ENCODE results near the gene CD79A. TPM values are rescaled to one million over a fixed set of nuclear protein-coding genes. Genes with fewer than 3 reads are reported as not detected.

The CD79A gene
- polyA plus RNA-seq, 1 donor, result 0.75 TPM

- no peaks in the 10 kb centered on the region for H3K9me3 ChIP-seq (ENCODE audit: control insufficient read depth, low read depth, low read length)
- H3K4me1 ChIP-seq (ENCODE audit: control insufficient read depth, insufficient read depth, low read length), result peaks cover 24% of the 10 kb centered on the region
- peaks cover 23% of the 10 kb centered on the region for H3K27me3 ChIP-seq (ENCODE audit: control insufficient read depth, insufficient read depth, low read length)
- peaks cover 53% of the 10 kb centered on the region for H3K36me3 ChIP-seq (ENCODE audit: control insufficient read depth, insufficient read depth, low read length)
- WGBS (ENCODE audit: insufficient coverage, low lambda C conversion rate), result 30% methylated on average over 1 of the region's 21 CpGs
- no peak overlapping the region for H3K4me3 ChIP-seq (ENCODE audit: low read length)
- no peak overlapping the region for H3K27ac ChIP-seq (ENCODE audit: low read length)
- DNase-seq, result no peak
Observed at GRCh38 chr19:41906916-41907680, 30.0 kb downstream of the CD79A start.

GRCh38 chr19:41907994-41908615 is 31.0 kb downstream of the CD79A start:
- Histone ChIP-seq H3K4me3 (ENCODE audit: low read length) (no peak overlapping the region), H3K27ac (ENCODE audit: low read length) (no peak overlapping the region), H3K36me3 (ENCODE audit: control insufficient read depth, insufficient read depth, low read length) (peaks cover 43% of the 10 kb centered on the region), H3K4me1 (ENCODE audit: control insufficient read depth, insufficient read depth, low read length) (peaks cover 24% of the 10 kb centered on the region), H3K27me3 (ENCODE audit: control insufficient read depth, insufficient read depth, low read length) (peaks cover 33% of the 10 kb centered on the region), H3K9me3 (ENCODE audit: control insufficient read depth, low read depth, low read length) (no peaks in the 10 kb centered on the region)
- WGBS (ENCODE audit: insufficient coverage, low lambda C conversion rate), result no CpG with 5 or more reads among the region's 25 CpGs
- DNase-seq, result no peak

- Histone ChIP-seq H3K4me1 (ENCODE audit: control insufficient read depth, insufficient read depth, low read length) (peaks cover 19% of the 10 kb centered on the region), H3K27ac (ENCODE audit: low read length) (no peak overlapping the region), H3K27me3 (ENCODE audit: control insufficient read depth, insufficient read depth, low read length) (peaks cover 41% of the 10 kb centered on the region), H3K4me3 (ENCODE audit: low read length) (no peak overlapping the region), H3K9me3 (ENCODE audit: control insufficient read depth, low read depth, low read length) (no peaks in the 10 kb centered on the region), H3K36me3 (ENCODE audit: control insufficient read depth, insufficient read depth, low read length) (peaks cover 35% of the 10 kb centered on the region)
- no peak for DNase-seq
- WGBS (ENCODE audit: insufficient coverage, low lambda C conversion rate), result no CpG with 5 or more reads among the region's 11 CpGs
Observed at GRCh38 chr19:41908724-41909464, 31.8 kb downstream of the CD79A start.

GRCh38 chr19:41909706-41910105 is 32.6 kb downstream of the CD79A start:
- no peak overlapping the region for H3K27ac ChIP-seq (ENCODE audit: low read length)
- no peaks in the 10 kb centered on the region for H3K9me3 ChIP-seq (ENCODE audit: control insufficient read depth, low read depth, low read length)
- H3K4me3 ChIP-seq (ENCODE audit: low read length), result no peak overlapping the region
- no peak for DNase-seq
- WGBS (ENCODE audit: insufficient coverage, low lambda C conversion rate), result no CpG with 5 or more reads among the region's 13 CpGs
- peaks cover 49% of the 10 kb centered on the region for H3K27me3 ChIP-seq (ENCODE audit: control insufficient read depth, insufficient read depth, low read length)
- H3K4me1 ChIP-seq (ENCODE audit: control insufficient read depth, insufficient read depth, low read length), result peaks cover 13% of the 10 kb centered on the region
- H3K36me3 ChIP-seq (ENCODE audit: control insufficient read depth, insufficient read depth, low read length), result peaks cover 30% of the 10 kb centered on the region

GRCh38 chr19:41910240-41910991 is 33.3 kb downstream of the CD79A start:
- Histone ChIP-seq H3K36me3 (ENCODE audit: control insufficient read depth, insufficient read depth, low read length) (peaks cover 23% of the 10 kb centered on the region), H3K9me3 (ENCODE audit: control insufficient read depth, low read depth, low read length) (no peaks in the 10 kb centered on the region), H3K4me3 (ENCODE audit: low read length) (no peak overlapping the region), H3K27ac (ENCODE audit: low read length) (no peak overlapping the region), H3K4me1 (ENCODE audit: control insufficient read depth, insufficient read depth, low read length) (peaks cover 10% of the 10 kb centered on the region), H3K27me3 (ENCODE audit: control insufficient read depth, insufficient read depth, low read length) (peaks cover 56% of the 10 kb centered on the region)
- DNase-seq, result no peak
- no CpG with 5 or more reads among the region's 12 CpGs for WGBS (ENCODE audit: insufficient coverage, low lambda C conversion rate)

- Histone ChIP-seq H3K9me3 (ENCODE audit: control insufficient read depth, low read depth, low read length) (no peaks in the 10 kb centered on the region), H3K36me3 (ENCODE audit: control insufficient read depth, insufficient read depth, low read length) (peaks cover 15% of the 10 kb centered on the region), H3K27me3 (ENCODE audit: control insufficient read depth, insufficient read depth, low read length) (peaks cover 64% of the 10 kb centered on the region), H3K27ac (ENCODE audit: low read length) (no peak overlapping the region), H3K4me3 (ENCODE audit: low read length) (no peak overlapping the region), H3K4me1 (ENCODE audit: control insufficient read depth, insufficient read depth, low read length) (peaks cover 8% of the 10 kb centered on the region)
- DNase-seq, result no peak
- no CpG with 5 or more reads among the region's 13 CpGs for WGBS (ENCODE audit: insufficient coverage, low lambda C conversion rate)
Observed at GRCh38 chr19:41910992-41911888, 34.2 kb downstream of the CD79A start.

- Histone ChIP-seq H3K27ac (ENCODE audit: low read length) (no peak overlapping the region), H3K4me3 (ENCODE audit: low read length) (no peak overlapping the region), H3K4me1 (ENCODE audit: control insufficient read depth, insufficient read depth, low read length) (peaks cover 6% of the 10 kb centered on the region), H3K36me3 (ENCODE audit: control insufficient read depth, insufficient read depth, low read length) (peaks cover 6% of the 10 kb centered on the region), H3K9me3 (ENCODE audit: control insufficient read depth, low read depth, low read length) (no peaks in the 10 kb centered on the region), H3K27me3 (ENCODE audit: control insufficient read depth, insufficient read depth, low read length) (peaks cover 73% of the 10 kb centered on the region)
- WGBS (ENCODE audit: insufficient coverage, low lambda C conversion rate), result no CpG with 5 or more reads among the region's 29 CpGs
- DNase-seq, result no peak
Observed at GRCh38 chr19:41911889-41912731, 35.0 kb downstream of the CD79A start.

- peaks cover under 1% of the 10 kb centered on the region for H3K36me3 ChIP-seq (ENCODE audit: control insufficient read depth, insufficient read depth, low read length)
- peaks cover 6% of the 10 kb centered on the region for H3K4me1 ChIP-seq (ENCODE audit: control insufficient read depth, insufficient read depth, low read length)
- no CpG with 5 or more reads among the region's 51 CpGs for WGBS (ENCODE audit: insufficient coverage, low lambda C conversion rate)
- DNase-seq, result no peak
- H3K27ac ChIP-seq (ENCODE audit: low read length), result no peak overlapping the region
- H3K4me3 ChIP-seq (ENCODE audit: low read length), result no peak overlapping the region
- H3K9me3 ChIP-seq (ENCODE audit: control insufficient read depth, low read depth, low read length), result no peaks in the 10 kb centered on the region
- H3K27me3 ChIP-seq (ENCODE audit: control insufficient read depth, insufficient read depth, low read length), result peaks cover 82% of the 10 kb centered on the region
Observed at GRCh38 chr19:41912899-41913537, 35.9 kb downstream of the CD79A start.
